Uterus (tissue), 2 donors: ENCODE data around the gene MUC2.

Experiments
- CTCF ChIP-seq, 4 experiments: fragments of 200-600 bp in 2 of 4; fragments of 450-650 bp in 2 of 4; sonication (generic) in 2 of 4; IDR thresholded peaks; one replicate each; pipeline ENCODE4 v1.5.1; 2016 to 2019; ENCODE audit warnings: antibody characterized with exemption in 4 of 4, mild to moderate bottlenecking in 2 of 4, moderate library complexity in 1 of 4
- POLR2A ChIP-seq, 2 donors: fragments of 450-650 bp; IDR thresholded peaks; one replicate each; pipeline ENCODE4 v1.6.1; 2016; ENCODE audit warnings: antibody characterized with exemption in 2 of 2, mild to moderate bottlenecking in 1 of 2, moderate library complexity in 1 of 2

GRCh38 chr11:1116104-1116503, 41.4 kb downstream of the MUC2 start:
- TF ChIP-seq CTCF (IDR thresholded peaks at IDR 0.05) (no peak), POLR2A (IDR thresholded peaks at IDR 0.05) (no peak)
